GM18907 (cell line): Measurements from ENCODE around the gene MEF2A.

ENCODE experiments used
- ATAC-seq: cut with Tn5 transposase; IDR thresholded peaks from one replicate; pipeline ENCODE4 v1.9.1; 2021; ENCODE audit warnings: mild to moderate bottlenecking, moderate library complexity; ENCODE audit not compliant: unreplicated experiment

Gene MEF2A

DNA sequence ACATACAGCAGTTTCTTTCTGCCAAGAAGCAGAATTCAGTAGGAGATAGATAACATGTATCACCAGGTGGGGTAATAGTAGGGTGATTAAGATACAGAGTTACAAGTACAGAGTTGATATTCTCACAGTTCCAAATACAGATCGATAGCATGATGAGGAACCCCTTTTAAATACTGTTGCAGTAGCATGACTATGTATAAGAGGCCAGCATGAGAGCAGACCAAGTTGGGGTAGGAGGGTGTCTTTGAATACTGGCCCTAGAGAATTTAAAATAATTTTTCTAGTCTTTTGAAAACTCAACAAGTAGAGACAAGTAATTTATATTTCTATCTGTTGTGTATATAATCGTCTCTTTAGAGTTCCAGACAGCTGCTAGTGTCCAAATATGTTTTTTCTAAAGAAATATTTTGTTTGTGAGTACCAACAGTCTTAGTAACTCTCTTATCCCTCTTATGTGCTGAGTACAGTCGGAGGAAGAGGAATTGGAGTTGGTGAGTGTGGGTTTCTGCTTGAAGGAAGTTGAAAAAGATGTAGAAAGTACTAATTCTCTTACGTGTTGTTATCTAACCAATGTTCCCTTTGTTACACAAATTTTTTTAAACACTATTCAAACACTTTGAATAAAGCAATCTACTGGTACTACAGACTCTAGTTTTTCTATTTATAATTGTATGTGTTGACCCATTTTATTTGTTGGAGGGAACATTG is 137.3 kb downstream of the MEF2A start:
- no peak for ATAC-seq

DNA sequence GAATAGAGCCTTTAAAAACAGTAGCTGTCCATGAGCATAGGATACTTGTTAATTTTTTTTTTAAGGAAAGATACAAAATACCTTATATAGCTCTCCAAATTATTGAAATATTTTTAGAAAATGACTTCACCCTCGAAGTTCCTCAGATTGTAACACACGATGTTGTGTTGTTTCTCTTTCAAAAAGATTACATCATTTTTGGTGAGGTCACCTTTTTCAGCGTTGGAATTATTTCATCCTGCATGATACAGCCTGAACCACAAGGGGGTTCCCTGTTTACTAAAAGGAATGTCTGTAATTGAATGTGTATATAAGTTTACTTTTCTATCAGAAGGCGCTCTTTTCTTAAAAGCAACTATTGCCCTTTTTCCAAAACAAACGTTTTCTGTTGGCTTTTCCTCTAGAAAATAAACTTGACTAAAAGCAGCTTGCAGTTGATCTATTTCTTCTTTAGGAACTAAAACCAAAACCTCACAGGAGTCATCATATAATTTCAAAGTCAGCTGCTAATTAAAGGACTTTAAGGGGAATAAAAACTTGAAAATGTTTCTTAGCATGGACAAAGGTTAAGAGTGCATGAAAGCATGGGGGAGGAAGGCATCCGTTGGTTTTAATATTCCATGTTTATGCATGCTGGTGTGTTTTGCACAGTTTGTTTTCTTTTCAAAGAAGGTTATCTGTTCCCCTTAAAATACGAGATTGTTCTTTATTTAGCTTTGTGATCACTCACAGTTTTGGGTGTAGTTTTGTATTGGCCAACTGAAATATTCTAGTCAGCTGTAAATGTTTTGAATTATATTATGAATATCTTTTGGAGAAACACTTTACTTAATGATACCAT is 138.0 kb downstream of the MEF2A start:
- peak; percentile 67 for ATAC-seq

DNA sequence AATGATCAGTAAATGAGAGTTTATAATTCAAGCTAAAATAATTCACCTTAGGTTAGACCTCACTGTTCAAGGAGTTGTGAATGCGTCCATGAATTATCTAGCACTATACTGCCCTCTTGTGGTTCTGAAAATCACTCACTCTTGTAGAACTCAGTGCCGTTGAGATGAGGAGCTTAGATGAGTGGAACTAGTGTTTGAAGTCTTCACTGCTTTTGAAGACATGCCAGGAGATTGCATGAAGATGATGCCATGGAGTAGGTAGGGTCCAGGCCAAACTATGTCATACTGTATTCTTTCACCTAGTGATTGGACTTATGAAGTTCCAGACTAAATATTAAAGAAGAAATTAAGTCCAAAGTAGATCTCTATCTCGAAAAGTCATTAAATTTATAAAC is 138.7 kb downstream of the MEF2A start:
- ATAC-seq, result peak; percentile 66

DNA sequence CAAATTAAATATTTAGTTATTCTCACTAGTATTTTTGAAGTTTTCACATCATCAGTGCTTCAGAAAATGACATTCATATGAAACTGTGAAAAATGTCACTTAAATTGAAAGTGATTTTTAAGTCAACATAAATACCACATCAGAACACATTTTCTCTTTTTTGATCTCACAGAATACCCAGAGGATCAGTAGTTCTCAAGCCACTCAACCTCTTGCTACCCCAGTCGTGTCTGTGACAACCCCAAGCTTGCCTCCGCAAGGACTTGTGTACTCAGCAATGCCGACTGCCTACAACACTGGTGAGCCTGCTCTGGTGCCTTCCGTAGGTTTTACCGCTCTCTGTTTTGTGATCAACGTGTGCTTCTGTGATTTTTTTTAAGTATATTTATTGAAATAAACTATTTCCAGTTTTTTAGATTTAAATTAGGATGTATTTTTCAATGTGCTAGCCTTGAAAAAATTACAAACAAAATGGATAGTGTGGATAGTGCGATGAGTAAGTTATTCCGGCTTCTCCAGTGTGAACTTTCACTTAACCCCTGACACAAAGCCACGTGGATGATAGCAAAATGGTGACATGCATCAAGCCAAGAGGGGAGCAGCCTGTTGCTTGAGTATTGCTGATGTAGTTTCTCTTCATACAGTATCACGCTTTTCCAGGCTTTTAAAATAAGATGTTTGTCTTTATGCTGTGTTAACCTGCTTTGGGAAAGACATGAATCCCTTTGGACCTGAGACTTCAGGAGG is 140.9 kb downstream of the MEF2A start:
- no peak for ATAC-seq

DNA sequence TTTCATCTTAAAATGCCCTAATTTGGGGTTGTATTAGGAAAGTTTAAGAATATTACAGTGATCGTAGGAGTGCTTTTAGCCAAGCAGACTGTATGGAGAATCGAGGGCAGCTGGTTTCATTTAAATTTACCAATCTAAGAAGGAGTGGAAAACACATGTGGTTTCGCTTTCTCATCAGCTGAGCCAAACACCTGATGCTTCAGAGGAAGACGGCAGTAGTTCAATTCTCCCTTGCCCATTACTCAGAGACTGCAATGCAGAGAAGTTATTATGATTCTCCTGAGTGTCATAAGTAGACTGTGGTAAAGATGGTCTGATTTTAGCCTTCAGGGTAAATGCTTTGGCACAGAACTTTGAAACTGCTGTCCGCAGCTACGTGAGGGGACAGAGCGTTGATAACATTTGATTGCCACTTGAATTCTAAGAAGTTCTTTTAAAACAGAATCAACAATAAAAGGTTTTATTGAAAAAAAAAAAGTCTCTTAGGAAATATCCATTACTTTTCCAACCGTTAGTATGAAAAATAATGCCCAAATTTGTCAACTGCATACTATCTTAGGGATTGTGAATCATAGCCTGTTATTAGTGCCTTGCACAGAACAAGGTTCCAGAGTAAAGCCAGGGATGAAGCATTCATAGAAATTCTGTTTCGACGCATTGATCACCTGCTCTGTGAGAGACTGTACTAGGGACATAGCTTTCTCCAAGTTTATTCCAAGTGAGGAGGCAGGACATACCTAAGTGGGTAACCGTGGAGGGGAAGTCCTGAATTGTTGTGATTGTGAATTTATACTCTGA is 141.9 kb downstream of the MEF2A start:
- no peak for ATAC-seq

DNA sequence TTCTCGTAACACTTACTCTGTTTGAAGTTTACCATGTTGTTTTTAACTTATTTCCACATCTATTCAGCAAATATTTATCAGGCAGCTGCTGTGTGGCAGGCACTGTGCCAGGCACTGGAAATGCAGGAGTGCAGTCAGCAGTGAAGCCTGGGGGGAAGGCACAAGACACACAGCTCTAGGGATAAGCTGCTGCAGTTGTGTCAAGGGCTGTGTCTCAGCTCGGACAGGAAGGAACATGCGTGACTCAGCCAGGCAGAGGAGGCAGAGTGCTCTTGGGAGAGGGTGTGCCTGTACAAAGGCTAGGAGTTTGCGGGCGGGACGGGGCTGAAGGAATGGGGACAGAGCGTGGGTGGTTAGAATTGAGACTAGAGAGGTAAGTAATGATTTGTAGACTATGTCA is 142.8 kb downstream of the MEF2A start:
- ATAC-seq, result no peak

DNA sequence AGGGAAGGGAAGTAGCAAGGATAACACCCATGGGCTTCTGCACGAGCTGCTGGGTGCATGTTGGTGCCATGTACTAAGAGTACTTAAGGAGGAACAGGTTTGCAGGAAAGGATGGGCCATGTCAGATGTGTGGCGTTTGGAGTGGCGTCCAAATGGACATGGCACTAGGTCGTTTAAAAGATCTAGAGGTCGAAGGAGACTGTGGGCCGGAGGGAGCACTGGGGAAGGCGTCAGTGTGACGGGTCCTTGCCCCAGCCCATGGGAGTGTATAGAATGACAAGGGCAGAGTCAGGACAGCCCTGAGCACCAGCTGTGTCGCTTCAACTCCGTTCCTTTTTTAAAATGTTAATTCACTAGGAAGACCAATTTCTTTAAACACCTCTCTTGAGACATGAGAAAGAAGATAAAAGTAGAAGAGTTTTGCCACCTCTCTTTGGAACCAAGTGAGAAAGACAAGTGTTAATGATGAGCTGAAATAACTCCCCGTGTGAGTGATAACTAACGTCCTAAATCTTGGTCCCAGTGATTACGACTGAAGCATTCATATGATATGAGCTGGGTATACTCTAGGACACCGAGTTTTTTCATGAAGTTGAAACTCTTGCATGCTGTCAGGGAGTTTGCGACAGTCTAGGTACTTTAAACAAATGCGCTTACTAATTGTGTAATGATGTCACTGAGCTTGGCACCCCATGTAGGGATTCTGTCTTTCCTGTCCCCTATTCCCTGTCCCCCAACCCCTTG is 143.6 kb downstream of the MEF2A start:
- no peak for ATAC-seq

DNA sequence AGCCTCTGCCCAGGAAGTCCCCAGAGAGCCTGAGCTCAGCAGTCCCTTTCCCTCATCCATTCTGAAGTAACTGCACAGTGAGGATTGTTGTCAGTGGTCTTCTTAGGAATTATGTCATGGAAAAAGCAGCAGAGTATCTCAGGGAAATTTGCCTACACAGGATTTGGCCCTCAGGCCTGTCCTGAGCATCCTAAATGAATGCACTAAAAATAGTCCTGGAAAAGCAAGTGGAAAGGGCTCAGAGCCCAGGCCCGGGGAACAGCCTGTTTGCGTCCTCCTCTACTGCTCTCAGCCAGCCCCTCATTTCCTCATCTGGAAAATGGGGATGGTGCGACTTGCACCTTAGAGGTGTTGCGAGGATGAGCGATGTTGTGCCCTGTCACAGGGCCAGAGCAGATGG is 145.8 kb downstream of the MEF2A start:
- ATAC-seq, result no peak

DNA sequence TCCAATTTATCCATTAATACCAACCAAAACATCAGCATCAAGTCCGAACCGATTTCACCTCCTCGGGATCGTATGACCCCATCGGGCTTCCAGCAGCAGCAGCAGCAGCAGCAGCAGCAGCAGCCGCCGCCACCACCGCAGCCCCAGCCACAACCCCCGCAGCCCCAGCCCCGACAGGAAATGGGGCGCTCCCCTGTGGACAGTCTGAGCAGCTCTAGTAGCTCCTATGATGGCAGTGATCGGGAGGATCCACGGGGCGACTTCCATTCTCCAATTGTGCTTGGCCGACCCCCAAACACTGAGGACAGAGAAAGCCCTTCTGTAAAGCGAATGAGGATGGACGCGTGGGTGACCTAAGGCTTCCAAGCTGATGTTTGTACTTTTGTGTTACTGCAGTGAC is 146.6 kb downstream of the MEF2A start:
- no peak for ATAC-seq

DNA sequence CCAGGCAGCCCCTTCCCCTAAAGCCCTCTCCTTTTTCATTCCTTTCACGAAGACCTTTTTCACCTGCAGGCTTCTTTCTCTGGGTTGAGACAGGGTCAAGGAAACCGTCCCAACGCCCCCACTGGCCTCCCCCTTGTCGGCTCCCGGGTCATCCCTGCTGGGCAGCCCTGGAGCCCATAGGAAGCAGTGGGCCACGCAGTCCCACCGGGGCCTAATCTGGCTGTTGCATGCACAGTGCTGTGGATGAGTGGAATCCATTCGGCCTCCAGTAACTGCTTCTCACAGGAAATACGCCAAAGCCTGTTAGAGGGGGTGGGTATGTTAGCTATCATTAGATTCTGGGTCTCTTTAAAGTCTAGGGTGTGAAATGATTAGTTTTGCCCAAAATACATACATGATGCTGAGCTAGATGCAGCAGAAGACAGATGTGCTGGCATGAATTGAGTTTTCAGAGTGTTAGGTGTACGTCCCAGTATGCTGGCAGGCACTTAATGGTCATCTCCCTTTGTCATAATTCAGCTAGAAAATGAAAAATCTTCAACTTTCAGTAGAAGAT is 150.8 kb downstream of the MEF2A start:
- no peak for ATAC-seq

DNA sequence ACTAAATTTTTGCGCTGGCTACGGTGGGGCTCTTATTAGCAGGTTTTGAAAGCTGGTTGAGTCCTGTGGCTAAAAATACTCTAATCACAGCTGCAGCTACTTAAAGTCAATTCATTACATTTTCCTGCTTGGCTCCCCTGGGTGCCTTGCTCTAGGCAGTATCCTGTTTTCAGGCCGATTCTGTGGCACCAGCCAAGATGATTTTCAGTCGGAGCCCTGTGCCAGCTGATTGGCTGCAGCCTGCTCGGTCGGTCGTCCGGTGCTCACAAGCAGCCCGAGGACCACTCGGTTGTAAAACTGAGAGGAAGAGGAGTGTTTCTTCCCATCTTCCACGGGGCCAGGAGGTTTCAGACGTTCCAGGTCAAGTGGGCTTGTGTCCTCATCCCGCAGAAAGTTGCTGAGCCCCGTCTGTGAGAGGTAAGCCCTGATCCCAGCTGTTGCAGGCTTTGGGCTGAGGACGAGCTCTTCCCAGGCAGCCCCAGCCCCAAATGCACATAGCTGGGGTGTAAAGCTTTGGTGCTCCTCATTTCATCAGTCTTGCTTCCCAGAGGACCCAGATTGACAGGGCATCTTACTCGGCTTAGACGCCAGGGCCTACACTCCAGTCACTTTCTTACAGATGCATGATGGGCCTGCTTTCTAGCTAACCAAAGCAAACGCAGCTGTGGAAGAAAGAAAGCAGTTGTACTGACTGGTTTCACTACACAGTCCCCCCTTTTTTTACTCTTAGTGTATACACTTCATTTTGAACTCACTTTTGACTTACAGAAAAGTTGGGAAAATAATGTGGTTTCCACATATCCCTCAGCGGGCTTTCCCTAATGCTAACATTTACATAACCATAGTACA is 151.6 kb downstream of the MEF2A start:
- ATAC-seq, result peak; percentile 39

DNA sequence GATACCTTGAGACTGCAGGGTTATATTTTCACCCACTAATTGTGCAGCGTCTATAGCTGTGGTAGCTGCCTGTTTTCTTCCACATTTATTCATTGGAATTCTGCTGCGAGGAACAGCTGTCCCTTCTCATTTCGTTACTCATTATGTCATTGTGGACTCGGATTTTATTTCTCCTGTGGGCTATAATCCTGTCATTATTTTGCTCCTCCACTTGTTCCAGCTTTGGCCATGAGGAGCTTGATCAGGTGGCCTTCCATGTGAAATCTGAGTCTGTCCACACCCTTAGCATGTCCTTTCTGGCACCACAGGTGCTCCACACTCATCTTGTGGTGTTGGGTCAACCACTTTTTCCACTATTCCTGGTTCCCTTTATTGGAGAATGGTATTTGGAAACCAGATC is 152.6 kb downstream of the MEF2A start:
- no peak for ATAC-seq

DNA sequence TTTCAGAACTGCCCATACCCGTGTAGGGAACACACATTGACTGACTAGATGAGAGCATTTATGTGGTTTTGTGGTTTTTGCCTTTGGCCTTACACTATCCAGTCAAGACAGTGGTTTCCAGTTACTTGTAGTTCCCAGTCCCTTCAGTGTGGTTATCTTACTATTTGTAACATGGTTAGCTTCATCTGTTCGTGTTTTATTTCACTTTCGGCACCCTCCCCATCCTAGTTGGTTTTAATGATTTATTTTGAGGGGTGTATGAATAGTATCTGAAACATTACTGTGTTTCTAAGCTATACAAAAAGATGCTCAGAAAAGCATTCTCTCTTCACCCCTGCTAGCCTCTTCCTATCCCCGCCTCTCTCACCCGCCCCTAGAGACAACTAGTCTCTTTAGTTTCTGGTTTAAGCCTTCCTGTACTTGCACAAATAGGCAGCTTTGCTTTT is 153.3 kb downstream of the MEF2A start:
- peak; percentile 83 for ATAC-seq

DNA sequence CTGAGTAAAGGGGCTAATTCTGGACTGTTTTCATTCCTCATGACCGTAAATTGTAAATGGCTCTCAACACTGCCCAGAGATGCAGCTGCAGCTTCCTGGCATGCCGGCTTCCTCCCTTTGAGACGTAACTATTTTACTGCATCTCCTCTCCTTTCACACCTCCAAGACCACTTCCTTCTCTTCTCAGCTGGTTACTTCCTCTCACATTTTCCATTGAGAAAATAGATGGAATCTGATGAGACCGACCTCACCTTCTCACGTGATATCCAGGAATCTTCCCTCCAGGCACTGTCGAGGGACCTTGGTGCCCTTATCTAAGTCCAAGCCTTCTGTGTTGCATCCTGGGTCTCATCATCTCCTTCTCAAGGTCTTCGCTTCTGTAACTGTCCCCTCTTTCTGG is 154.7 kb downstream of the MEF2A start:
- no peak for ATAC-seq

DNA sequence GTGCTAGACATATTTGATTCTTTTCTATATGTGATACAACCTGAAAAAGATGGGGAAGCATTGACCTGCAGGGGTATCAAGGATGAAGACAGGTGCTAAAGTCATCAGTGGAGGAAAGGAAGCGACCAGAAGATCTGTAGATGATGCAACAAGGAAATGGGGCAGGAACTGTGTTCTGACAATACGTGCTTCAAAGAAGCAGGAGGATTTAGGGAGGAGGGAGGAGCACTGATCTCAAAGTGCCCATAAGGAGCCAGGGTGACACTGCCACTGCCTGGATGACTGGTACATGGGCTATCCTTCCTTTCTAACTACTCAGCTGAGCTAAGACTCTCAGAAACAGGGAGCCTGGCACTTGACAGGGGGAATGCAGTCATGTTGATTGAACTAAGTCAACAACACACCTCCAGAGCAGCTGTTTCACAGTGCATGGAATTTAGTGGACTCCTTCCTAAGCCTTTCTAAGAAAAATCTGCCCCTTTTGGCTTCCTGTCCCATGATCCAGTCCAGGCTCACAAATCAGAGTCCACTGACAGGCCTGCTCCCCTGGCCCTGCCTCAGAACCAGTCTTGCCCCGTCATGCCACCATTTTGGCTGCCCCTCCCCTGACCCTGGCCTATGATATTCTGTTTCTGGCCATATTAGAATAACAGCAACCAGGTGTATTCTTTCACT is 155.5 kb downstream of the MEF2A start:
- no peak for ATAC-seq

DNA sequence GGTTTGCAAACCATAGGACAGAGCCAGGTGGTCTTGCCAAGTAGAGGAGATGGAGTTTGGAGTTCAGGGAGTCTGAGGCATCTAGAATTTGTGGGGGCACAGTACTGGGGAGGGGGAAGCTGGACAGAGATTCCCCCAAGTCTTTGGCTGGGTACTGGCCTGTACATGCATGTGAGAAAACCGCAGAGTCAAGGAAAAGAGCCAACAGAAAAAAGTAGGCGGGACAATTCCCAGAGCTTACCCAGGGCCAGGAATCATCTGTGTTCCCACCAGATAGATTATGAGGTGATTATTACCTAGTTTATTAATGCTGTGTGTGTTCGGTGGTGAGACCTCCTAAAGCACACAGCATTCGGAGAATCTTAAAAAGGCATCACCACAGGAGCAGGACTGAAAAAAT is 156.1 kb downstream of the MEF2A start:
- no peak for ATAC-seq

DNA sequence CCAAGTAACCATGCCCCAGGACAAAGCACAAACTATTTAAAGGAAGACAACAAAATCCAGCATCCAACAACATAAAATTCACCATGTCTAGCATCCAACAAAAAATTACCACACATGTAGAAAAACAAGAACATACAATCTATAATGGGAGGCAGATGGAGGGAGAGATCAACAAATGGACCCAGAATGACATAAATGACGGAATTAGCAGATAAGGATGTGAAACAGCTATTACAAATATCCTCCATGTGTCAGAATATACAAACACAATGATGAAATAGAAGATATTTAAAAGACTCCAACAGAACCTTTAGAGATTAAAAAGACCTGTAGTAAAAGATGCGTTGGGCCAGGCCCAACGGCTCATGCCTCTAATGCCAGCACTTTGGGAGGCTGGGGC is 156.6 kb downstream of the MEF2A start:
- no peak for ATAC-seq

DNA sequence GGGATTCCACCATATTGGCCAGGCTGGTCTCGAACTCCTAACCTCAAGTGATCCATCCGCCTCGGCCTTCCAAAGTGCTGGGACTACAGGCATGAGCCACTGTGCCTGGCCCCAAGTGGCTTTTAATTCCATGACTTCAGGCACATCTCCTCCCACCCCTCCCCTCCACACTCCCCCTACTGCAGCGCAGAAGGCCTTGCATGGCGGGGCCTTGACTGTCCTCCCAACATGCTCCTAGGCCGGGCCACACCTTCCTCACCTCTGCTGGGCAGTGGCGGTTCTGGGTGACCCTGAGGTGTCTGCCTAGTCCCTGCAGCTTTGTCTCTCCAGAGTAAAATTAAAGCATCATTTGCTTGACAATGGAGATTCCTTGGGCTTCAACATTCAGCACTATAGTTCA is 160.5 kb downstream of the MEF2A start:
- no peak for ATAC-seq
